Neutrophil (primary cell): ENCODE data around the gene ELP1.

ENCODE experiments used
- H3K27ac ChIP-seq: fragments of 200-600 bp; sonication (generic); 2 replicates; pipeline ENCODE4 v1.5.1; 2016; ENCODE audit warnings: mild to moderate bottlenecking, moderate library complexity
- H3K27me3 ChIP-seq: fragments of 200-600 bp; sonication (generic); 2 replicates; pipeline ENCODE4 v1.6.0; 2016; ENCODE audit warnings: mild to moderate bottlenecking
- H3K36me3 ChIP-seq: fragments of 200-600 bp; sonication (generic); 2 replicates; pipeline ENCODE4 v1.5.1; 2017
- H3K4me1 ChIP-seq, 2 experiments: fragments of 200-600 bp in 1 of 2; sonication (generic) in 1 of 2; 1 replicate in 1 of 2; 2 replicates in 1 of 2; pipeline versions ENCODE4 v1.5.1 to v1.6.1; 2013 to 2016; ENCODE audit warnings: low read depth in 1 of 2, low read length in 1 of 2, mild to moderate bottlenecking in 1 of 2, moderate library complexity in 1 of 2; ENCODE audit not compliant: control insufficient read depth in 1 of 2, insufficient read depth in 1 of 2
- H3K4me3 ChIP-seq, 2 experiments: fragments of 200-600 bp in 1 of 2; sonication (generic) in 1 of 2; 1 replicate in 1 of 2; 2 replicates in 1 of 2; pipeline ENCODE4 v1.5.1; 2013 to 2016; ENCODE audit warnings: low read depth in 1 of 2, low read length in 1 of 2, mild to moderate bottlenecking in 1 of 2, moderate library complexity in 1 of 2
- H3K9me3 ChIP-seq: fragments of 200-600 bp; sonication (generic); 2 replicates; pipeline ENCODE4 v1.5.1; 2016
- TF ChIP-seq, protein P1 (sequence below): fragments of 200-600 bp; sonication (generic); IDR thresholded peaks from 2 replicates; pipeline ENCODE4 v1.5.1; 2016; ENCODE audit warnings: antibody characterized with exemption

The ELP1 gene

DNA sequence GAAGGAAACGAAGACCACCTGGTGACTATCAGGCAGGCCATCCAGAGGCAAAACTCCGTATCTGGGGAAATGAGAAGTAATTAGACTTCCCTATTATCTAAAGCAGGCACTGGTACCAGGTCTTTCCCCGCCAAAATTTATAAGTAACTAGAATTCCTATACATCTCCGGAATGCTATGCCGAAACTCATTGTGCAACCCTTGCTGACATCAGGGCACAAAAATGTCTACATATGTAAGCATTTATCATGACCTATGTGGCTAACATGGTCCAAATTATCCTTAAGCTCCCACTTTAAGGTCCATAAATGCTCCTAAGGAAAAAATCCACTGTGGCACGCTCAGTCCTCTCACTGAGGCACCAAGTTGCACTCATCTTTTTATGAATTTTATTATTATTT lies 95.9 kb downstream of the ELP1 start:
- H3K4me3 ChIP-seq: no peak overlapping the region
- H3K27ac ChIP-seq: no peak overlapping the region
- TF ChIP-seq, protein P1, sequence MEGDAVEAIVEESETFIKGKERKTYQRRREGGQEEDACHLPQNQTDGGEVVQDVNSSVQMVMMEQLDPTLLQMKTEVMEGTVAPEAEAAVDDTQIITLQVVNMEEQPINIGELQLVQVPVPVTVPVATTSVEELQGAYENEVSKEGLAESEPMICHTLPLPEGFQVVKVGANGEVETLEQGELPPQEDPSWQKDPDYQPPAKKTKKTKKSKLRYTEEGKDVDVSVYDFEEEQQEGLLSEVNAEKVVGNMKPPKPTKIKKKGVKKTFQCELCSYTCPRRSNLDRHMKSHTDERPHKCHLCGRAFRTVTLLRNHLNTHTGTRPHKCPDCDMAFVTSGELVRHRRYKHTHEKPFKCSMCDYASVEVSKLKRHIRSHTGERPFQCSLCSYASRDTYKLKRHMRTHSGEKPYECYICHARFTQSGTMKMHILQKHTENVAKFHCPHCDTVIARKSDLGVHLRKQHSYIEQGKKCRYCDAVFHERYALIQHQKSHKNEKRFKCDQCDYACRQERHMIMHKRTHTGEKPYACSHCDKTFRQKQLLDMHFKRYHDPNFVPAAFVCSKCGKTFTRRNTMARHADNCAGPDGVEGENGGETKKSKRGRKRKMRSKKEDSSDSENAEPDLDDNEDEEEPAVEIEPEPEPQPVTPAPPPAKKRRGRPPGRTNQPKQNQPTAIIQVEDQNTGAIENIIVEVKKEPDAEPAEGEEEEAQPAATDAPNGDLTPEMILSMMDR: no peak
- peaks cover 3 to 4% of the 10 kb centered on the region in 2 experiments for H3K4me1 ChIP-seq
- H3K27me3 ChIP-seq: no peaks in the 10 kb centered on the region
- no peaks in the 10 kb centered on the region for H3K9me3 ChIP-seq
- no peaks in the 10 kb centered on the region for H3K36me3 ChIP-seq

DNA sequence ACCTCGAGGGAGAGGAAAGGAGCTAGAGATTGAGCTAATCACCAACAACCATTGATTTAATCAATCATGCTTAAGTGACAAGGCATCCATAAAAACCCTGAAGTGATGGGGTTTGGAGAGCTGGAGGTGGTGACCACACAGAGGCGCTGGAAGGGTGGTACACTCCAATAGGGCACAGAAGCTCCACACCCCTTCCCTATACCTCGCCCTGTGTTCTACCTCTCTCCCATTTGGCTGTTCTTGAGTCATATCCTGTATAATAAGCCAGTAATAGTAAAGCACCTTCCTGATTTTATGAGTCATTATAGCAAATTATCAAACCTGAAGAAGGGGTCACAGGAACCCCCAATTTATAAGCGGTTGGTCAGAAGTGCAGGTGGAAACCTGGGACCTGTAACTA lies 96.4 kb downstream of the ELP1 start:
- H3K27ac ChIP-seq: no peak overlapping the region
- TF ChIP-seq, protein P1: no peak
- H3K4me1 ChIP-seq: no peaks in the 10 kb centered on the region
- no peaks in the 10 kb centered on the region for H3K9me3 ChIP-seq
- no peaks in the 10 kb centered on the region for H3K27me3 ChIP-seq
- no peak overlapping the region for H3K4me3 ChIP-seq
- no peaks in the 10 kb centered on the region for H3K36me3 ChIP-seq

DNA sequence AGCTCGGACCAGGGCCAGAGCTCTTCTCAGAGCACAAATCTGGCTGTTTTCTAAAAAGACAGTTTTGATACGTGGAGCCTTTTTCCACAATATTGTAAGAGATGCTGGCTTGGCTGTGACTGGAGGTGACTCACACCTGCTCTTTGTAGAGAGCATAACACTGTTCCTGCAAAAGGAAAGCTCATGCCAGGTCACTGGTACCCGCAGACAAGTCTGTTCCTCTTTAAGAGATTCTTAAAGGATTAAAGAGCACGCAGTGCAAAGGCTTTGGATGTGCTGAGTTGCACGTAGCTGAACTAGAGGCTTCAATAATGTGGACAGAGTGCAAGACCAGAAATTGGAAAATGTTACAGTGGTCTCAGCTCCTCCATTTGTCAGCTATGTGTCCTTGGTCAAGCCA lies 97.1 kb downstream of the ELP1 start:
- TF ChIP-seq, protein P1: no peak
- Histone ChIP-seq H3K27me3 (no peaks in the 10 kb centered on the region), H3K27ac (no peak overlapping the region), H3K36me3 (no peaks in the 10 kb centered on the region), H3K4me3 (no peak overlapping the region), H3K4me1 (no peaks in the 10 kb centered on the region), H3K9me3 (no peaks in the 10 kb centered on the region)

DNA sequence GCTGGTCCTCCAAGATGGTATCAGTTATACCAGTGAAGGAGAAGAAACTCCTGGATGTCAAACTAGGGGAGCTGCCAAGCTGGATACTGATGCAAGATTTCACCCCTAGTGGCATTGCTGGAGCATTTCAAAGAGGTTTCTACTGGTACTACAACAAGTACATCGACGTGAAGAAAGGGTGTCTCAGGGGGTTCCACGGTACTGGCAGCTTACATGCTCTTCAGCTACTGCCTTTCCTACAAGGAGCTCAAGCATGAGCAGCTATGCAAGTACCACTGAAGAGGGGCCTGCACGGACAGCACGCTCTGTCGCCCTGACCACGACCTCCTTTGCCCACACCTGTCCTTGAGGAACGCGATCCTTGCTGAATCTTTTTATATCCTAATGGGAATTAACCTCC lies 97.6 kb downstream of the ELP1 start:
- H3K4me1 ChIP-seq: no peaks in the 10 kb centered on the region
- no peaks in the 10 kb centered on the region for H3K27me3 ChIP-seq
- no peak overlapping the region for H3K27ac ChIP-seq
- H3K4me3 ChIP-seq: no peak overlapping the region
- TF ChIP-seq, protein P1: no peak
- no peaks in the 10 kb centered on the region for H3K36me3 ChIP-seq
- no peaks in the 10 kb centered on the region for H3K9me3 ChIP-seq

DNA sequence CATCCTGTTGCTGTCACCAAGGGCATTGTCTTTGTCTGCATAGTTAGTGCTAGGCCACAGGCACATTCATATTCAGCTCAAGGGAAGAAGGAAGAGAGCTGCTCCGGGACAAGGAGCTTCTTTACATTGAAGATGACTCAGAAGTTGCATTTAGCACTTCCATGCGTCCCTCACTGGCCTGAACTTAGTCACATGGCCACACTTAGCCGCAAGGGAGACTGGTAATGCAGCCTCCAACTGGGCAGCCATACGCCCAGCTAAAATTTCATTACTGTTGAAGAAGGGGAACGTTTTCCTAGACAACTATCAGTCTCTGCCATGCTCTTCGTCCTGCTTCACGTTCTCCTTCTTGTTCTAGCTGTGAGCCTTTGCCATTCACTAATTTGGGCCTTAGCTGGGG lies 98.1 kb downstream of the ELP1 start:
- TF ChIP-seq, protein P1: no peak
- H3K36me3 ChIP-seq: no peaks in the 10 kb centered on the region
- no peak overlapping the region for H3K27ac ChIP-seq
- no peaks in the 10 kb centered on the region for H3K9me3 ChIP-seq
- H3K4me1 ChIP-seq: no peaks in the 10 kb centered on the region
- no peaks in the 10 kb centered on the region for H3K27me3 ChIP-seq
- no peak overlapping the region for H3K4me3 ChIP-seq
